Mesendoderm (in vitro differentiated cells): ENCODE results near the gene NPIPB2.
"Not testable (repeated sequence)": the region's sequence is repeated elsewhere in the genome, so short reads cannot be mapped to it uniquely, and the experiment has no call there.

Source experiments
- DNase-seq: peaks from one replicate; pipeline ENCODE4 v3.0.0; 2013
- H2AK5ac ChIP-seq: 2 replicates; pipeline ENCODE4 v1.6.1; 2013; ENCODE audit warnings: low read length, inconsistent platforms
- H2BK120ac ChIP-seq: 2 replicates; pipeline ENCODE4 v1.6.1; 2013; ENCODE audit warnings: low read depth, mild to moderate bottlenecking, low read length, moderate library complexity, mixed read lengths
- H2BK15ac ChIP-seq: replicated peaks from 2 replicates; pipeline ENCODE4 v1.6.1; 2013; ENCODE audit warnings: low read depth, mild to moderate bottlenecking, moderate library complexity
- H2BK5ac ChIP-seq: 2 replicates; pipeline ENCODE4 v1.6.1; 2013; ENCODE audit warnings: low read length, inconsistent platforms
- H3K18ac ChIP-seq: 2 replicates; pipeline ENCODE4 v1.6.1; 2013; ENCODE audit warnings: mild to moderate bottlenecking, low read length, mixed read lengths
- H3K23ac ChIP-seq: one replicate; pipeline ENCODE4 v1.6.1; 2013; ENCODE audit warnings: low read length
- H3K27ac ChIP-seq: 2 replicates; pipeline ENCODE4 v1.5.1; 2013; ENCODE audit warnings: low read depth, mild to moderate bottlenecking, inconsistent platforms, low read length, moderate library complexity
- H3K27me3 ChIP-seq: 2 replicates; pipeline ENCODE4 v1.6.1; 2013; ENCODE audit warnings: low read length, control low read depth, mild to moderate bottlenecking, inconsistent platforms; ENCODE audit not compliant: insufficient read depth, poor library complexity
- H3K36me3 ChIP-seq: 2 replicates; pipeline ENCODE4 v1.6.1; 2013; ENCODE audit warnings: low read length, inconsistent platforms; ENCODE audit not compliant: control insufficient read depth, insufficient read depth
- H3K4ac ChIP-seq: one replicate; pipeline ENCODE4 v1.6.1; 2013; ENCODE audit warnings: low read depth, mild to moderate bottlenecking, low read length, moderate library complexity
- H3K4me1 ChIP-seq: 2 replicates; pipeline ENCODE4 v1.6.1; 2013; ENCODE audit warnings: low read depth, low read length, inconsistent platforms; ENCODE audit not compliant: control insufficient read depth
- H3K4me2 ChIP-seq: 2 replicates; pipeline ENCODE4 v1.6.1; 2013; ENCODE audit warnings: low read length
- H3K4me3 ChIP-seq: 2 replicates; pipeline ENCODE4 v1.5.1; 2013; ENCODE audit warnings: mild to moderate bottlenecking, low read length
- H3K56ac ChIP-seq: one replicate; pipeline ENCODE4 v1.6.1; 2013; ENCODE audit warnings: low read length
- H3K79me1 ChIP-seq: 2 replicates; pipeline ENCODE4 v1.6.1; 2013; ENCODE audit warnings: low read length, inconsistent platforms
- H3K79me2 ChIP-seq: 2 replicates; pipeline ENCODE4 v1.6.1; 2013; ENCODE audit warnings: mild to moderate bottlenecking, low read length; ENCODE audit not compliant: control insufficient read depth, insufficient read depth
- H3K9ac ChIP-seq: 2 replicates; pipeline ENCODE4 v1.6.1; 2013; ENCODE audit warnings: low read length, inconsistent platforms
- H4K5ac ChIP-seq: one replicate; pipeline ENCODE4 v1.6.1; 2013; ENCODE audit warnings: low read length
- H4K8ac ChIP-seq: one replicate; pipeline ENCODE4 v1.6.1; 2013; ENCODE audit warnings: low read depth, mild to moderate bottlenecking, control low read depth, low read length, moderate library complexity
- WGBS: extraction: QIAGEN DNeasy Blood & Tissue Kit; methylation state at CpG from one replicate; pipeline ENCODE4 v1.1.7; 2013; ENCODE audit warnings: low lambda C conversion rate, missing lambda C conversion rate; ENCODE audit not compliant: insufficient coverage; ENCODE audit errors: extremely low coverage; 5-methylcytosine and 5-hydroxymethylcytosine counted together

The NPIPB2 gene

DNA sequence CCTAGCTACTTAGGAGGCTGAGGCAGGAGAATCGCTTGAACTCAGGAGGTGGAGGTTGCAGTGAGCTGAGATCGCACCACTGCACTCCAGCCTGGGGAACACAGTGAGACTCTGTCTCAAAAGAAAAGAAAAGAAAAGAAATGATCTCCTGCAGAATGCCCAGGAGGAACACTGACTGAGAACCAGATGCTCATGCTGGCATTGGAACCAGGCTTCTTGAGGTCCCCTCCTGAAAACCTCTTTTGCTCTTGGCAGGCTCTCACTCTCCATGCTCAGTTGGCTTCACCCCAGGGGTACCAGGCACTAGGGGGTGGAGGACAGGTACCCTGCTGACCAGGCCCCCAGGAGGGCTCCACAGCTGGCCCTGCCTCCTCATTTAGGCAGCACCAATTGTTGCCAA lies 14.7 kb upstream of the NPIPB2 start:
- Histone ChIP-seq H3K56ac (no peak overlapping the region), H3K18ac (no peak overlapping the region), H3K4me3 (no peak overlapping the region), H3K27me3 (no peaks in the 10 kb centered on the region), H3K27ac (no peak overlapping the region), H3K23ac (no peak overlapping the region), H3K4me1 (no peaks in the 10 kb centered on the region), H2BK15ac (no peak overlapping the region), H4K8ac (no peak overlapping the region), H2BK5ac (no peak overlapping the region), H3K36me3 (no peaks in the 10 kb centered on the region), H2AK5ac (no peak overlapping the region), H3K79me1 (no peaks in the 10 kb centered on the region), H3K4ac (no peak overlapping the region), H3K79me2 (no peaks in the 10 kb centered on the region), H3K9ac (no peak overlapping the region), H2BK120ac (no peak overlapping the region), H4K5ac (no peak overlapping the region), H3K4me2 (no peak overlapping the region)
- no CpG with 5 or more reads among the region's 2 CpGs for WGBS
- no peak for DNase-seq

DNA sequence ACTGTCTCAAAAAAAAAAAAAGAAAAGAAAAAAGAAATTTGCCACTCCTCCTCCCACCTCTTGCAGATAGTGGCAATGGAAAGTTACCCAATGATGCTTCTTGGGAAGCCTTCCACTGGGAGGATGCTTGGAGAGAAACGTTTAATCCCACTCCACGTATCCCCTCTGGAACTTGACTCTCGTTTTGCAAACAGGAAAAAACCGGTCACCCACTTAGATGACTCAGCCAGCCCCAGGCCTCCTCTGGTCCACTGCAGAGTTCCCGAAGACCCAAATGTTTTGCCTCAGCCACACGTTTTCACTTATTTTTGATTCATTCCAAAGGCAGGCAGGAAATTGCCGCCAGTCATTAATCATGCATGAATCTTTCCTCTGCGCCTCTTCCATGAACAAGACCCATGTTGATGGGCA lies 13.9 kb upstream of the NPIPB2 start:
- Histone ChIP-seq H3K27ac (no peak overlapping the region), H3K9ac (no peak overlapping the region), H3K79me1 (no peaks in the 10 kb centered on the region), H4K8ac (no peak overlapping the region), H3K27me3 (no peaks in the 10 kb centered on the region), H3K4ac (no peak overlapping the region), H3K4me1 (no peaks in the 10 kb centered on the region), H3K56ac (no peak overlapping the region), H3K4me3 (no peak overlapping the region), H2BK120ac (no peak overlapping the region), H2BK15ac (no peak overlapping the region), H3K18ac (no peak overlapping the region), H2AK5ac (no peak overlapping the region), H4K5ac (no peak overlapping the region), H3K23ac (no peak overlapping the region), H3K36me3 (no peaks in the 10 kb centered on the region), H2BK5ac (no peak overlapping the region), H3K4me2 (no peak overlapping the region), H3K79me2 (no peaks in the 10 kb centered on the region)
- no CpG with 5 or more reads among the region's 8 CpGs for WGBS
- DNase-seq = peak; percentile 34

DNA sequence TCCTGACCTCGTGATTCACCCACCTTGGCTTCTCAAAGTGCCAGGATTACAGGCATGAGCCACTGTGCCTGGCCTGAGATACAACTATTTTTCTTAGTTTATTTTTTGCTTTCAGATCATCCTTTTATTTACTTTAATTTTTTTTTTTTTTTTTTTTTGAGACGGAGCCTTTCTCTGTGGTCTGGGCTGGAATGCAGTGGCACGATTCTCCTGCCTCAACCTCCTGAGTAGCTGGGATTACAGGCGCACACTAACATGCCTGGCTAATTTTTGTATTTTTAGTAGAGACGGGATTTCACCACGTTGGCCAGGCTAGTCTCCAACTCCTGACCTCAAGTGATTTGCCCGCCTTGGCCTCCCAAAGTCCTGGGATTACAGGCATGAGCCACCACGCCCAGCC lies 11.7 kb upstream of the NPIPB2 start:
- not testable (repeated sequence) for H3K56ac ChIP-seq, H2BK5ac ChIP-seq, H4K8ac ChIP-seq, H4K5ac ChIP-seq, H3K4me1 ChIP-seq, DNase-seq, H2BK15ac ChIP-seq, H3K79me2 ChIP-seq, H3K36me3 ChIP-seq, H3K27ac ChIP-seq, H3K23ac ChIP-seq, H3K4me3 ChIP-seq, H3K27me3 ChIP-seq, H2BK120ac ChIP-seq, H3K9ac ChIP-seq, H3K4ac ChIP-seq, H3K18ac ChIP-seq, H3K79me1 ChIP-seq, H3K4me2 ChIP-seq, H2AK5ac ChIP-seq
- no CpG with 5 or more reads among the region's 8 CpGs for WGBS

- DNase-seq = no peak
- Histone ChIP-seq H3K23ac (no peak overlapping the region), H3K18ac (no peak overlapping the region), H2AK5ac (no peak overlapping the region), H2BK120ac (no peak overlapping the region), H3K56ac (no peak overlapping the region), H3K79me2 (no peaks in the 10 kb centered on the region), H3K4ac (no peak overlapping the region), H3K4me2 (no peak overlapping the region), H4K8ac (no peak overlapping the region), H3K79me1 (no peaks in the 10 kb centered on the region), H3K36me3 (no peaks in the 10 kb centered on the region), H2BK15ac (no peak overlapping the region), H3K27me3 (no peaks in the 10 kb centered on the region), H3K9ac (no peak overlapping the region), H3K4me1 (no peaks in the 10 kb centered on the region), H2BK5ac (no peak overlapping the region), H4K5ac (no peak overlapping the region), H3K27ac (no peak overlapping the region), H3K4me3 (no peak overlapping the region)
- WGBS = no CpG with 5 or more reads among the region's 5 CpGs
Observed at GRCh38 chr16:11950388-11950787, 8.5 kb upstream of the NPIPB2 start.

DNA sequence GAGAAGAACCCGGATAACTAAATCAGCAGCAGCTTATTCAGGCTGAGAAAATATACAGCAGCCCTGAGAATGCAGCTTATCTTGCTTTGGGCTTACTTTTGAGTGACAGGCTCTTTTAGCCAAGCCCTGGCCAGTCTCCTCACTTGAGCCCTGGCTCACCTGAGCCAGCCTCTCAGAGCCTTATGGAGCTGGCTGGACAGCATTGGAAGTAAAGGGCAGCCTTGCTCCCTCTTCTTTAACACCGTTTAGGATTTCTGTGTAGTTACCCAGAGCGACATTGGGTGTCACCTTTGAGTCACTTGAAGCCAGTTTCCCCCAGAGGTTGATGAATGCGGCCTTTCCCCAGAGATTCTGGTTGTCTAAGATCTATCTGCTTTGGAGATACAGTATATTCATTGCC lies 7.7 kb upstream of the NPIPB2 start:
- H3K27me3 ChIP-seq = no peaks in the 10 kb centered on the region
- H3K4ac ChIP-seq = no peak overlapping the region
- no peak overlapping the region for H4K5ac ChIP-seq
- no peak overlapping the region for H3K4me3 ChIP-seq
- H3K56ac ChIP-seq = no peak overlapping the region
- H2BK120ac ChIP-seq = no peak overlapping the region
- H3K4me2 ChIP-seq = no peak overlapping the region
- H3K79me1 ChIP-seq = no peaks in the 10 kb centered on the region
- no peak overlapping the region for H2AK5ac ChIP-seq
- DNase-seq = peak; percentile 79
- no peak overlapping the region for H2BK15ac ChIP-seq
- no peak overlapping the region for H3K18ac ChIP-seq
- no peak overlapping the region for H3K23ac ChIP-seq
- H4K8ac ChIP-seq = no peak overlapping the region
- WGBS = no CpG with 5 or more reads among the region's 4 CpGs
- H2BK5ac ChIP-seq = no peak overlapping the region
- H3K79me2 ChIP-seq = no peaks in the 10 kb centered on the region
- no peaks in the 10 kb centered on the region for H3K36me3 ChIP-seq
- H3K9ac ChIP-seq = no peak overlapping the region
- H3K4me1 ChIP-seq = no peaks in the 10 kb centered on the region
- no peak overlapping the region for H3K27ac ChIP-seq

- H2BK5ac ChIP-seq = no peak overlapping the region
- no peak overlapping the region for H4K5ac ChIP-seq
- H3K4ac ChIP-seq = no peak overlapping the region
- no peak overlapping the region for H2BK15ac ChIP-seq
- H2BK120ac ChIP-seq = no peak overlapping the region
- no peaks in the 10 kb centered on the region for H3K4me1 ChIP-seq
- H3K27ac ChIP-seq = no peak overlapping the region
- no peak for DNase-seq
- no peaks in the 10 kb centered on the region for H3K79me2 ChIP-seq
- no peaks in the 10 kb centered on the region for H3K36me3 ChIP-seq
- H3K23ac ChIP-seq = no peak overlapping the region
- no peak overlapping the region for H3K56ac ChIP-seq
- no peak overlapping the region for H3K18ac ChIP-seq
- H3K4me3 ChIP-seq = no peak overlapping the region
- no peak overlapping the region for H3K9ac ChIP-seq
- H3K4me2 ChIP-seq = no peak overlapping the region
- no peak overlapping the region for H2AK5ac ChIP-seq
- H3K79me1 ChIP-seq = no peaks in the 10 kb centered on the region
- no peak overlapping the region for H4K8ac ChIP-seq
- H3K27me3 ChIP-seq = no peaks in the 10 kb centered on the region
- whole genome bisulfite sequencing = no CpG with 5 or more reads among the region's 5 CpGs
Observed at GRCh38 chr16:11948819-11949218, 7.0 kb upstream of the NPIPB2 start.
